ENCODE measurements around the gene CELSR1. TPM values are rescaled to one million over a fixed set of nuclear protein-coding genes. Genes with fewer than 3 reads are reported as not detected.

Gene CELSR1
- total and polyA plus RNA-seq, 8 donors = 24.6 to 59.8 (median 33.3) TPM

- Histone ChIP-seq H3K9me3 (no peaks in the 10 kb centered on the region), H3K4me1 (no peaks in the 10 kb centered on the region), H3K36me3 (no peaks in the 10 kb centered on the region), H3K27ac (no peak overlapping the region), H3K4me3 (no peak overlapping the region), H3K27me3 (no peaks in the 10 kb centered on the region)
- no peak for ATAC-seq
- no peak for DNase-seq
- intact Hi-C loops (cut with DNase I) = no loop called here
- TF ChIP-seq CTCF (IDR thresholded peaks at IDR 0.05) = no peak
Observed at GRCh38 chr22:46515208-46516111, 22.0 kb downstream of the CELSR1 start.

- Histone ChIP-seq H3K27ac (no peak overlapping the region), H3K9me3 (no peaks in the 10 kb centered on the region), H3K4me3 (no peak overlapping the region), H3K36me3 (no peaks in the 10 kb centered on the region), H3K27me3 (no peaks in the 10 kb centered on the region), H3K4me1 (no peaks in the 10 kb centered on the region)
- peak; percentile 14 for ATAC-seq
- intact Hi-C loops (cut with DNase I) = no loop called here
- no peak for TF ChIP-seq CTCF (IDR thresholded peaks at IDR 0.05)
- DNase-seq = peak in 1 of 4 donors; percentile 58
Observed at GRCh38 chr22:46514592-46515207, 22.7 kb downstream of the CELSR1 start.

GRCh38 chr22:46513908-46514550, 23.4 kb downstream of the CELSR1 start:
- DNase-seq (peak in 1 of 4 donors; percentile 67), ATAC-seq (no peak)
- Histone ChIP-seq H3K27me3 (no peaks in the 10 kb centered on the region), H3K4me3 (no peak overlapping the region), H3K36me3 (no peaks in the 10 kb centered on the region), H3K4me1 (no peaks in the 10 kb centered on the region), H3K9me3 (no peaks in the 10 kb centered on the region), H3K27ac (no peak overlapping the region)
- TF ChIP-seq CTCF (IDR thresholded peaks at IDR 0.05) = no peak
- intact Hi-C loops (cut with DNase I) = no loop called here

GRCh38 chr22:46512683-46513082, 24.7 kb downstream of the CELSR1 start:
- intact Hi-C loops (cut with DNase I) = no loop called here
- H3K27ac ChIP-seq = no peak overlapping the region
- no peaks in the 10 kb centered on the region for H3K4me1 ChIP-seq
- H3K9me3 ChIP-seq = no peaks in the 10 kb centered on the region
- ATAC-seq = no peak
- peaks cover 0 to 9% of the 10 kb centered on the region in 2 donors for H3K27me3 ChIP-seq
- TF ChIP-seq CTCF (IDR thresholded peaks at IDR 0.05) = no peak
- peak in 1 of 4 donors; percentile 77 for DNase-seq
- no peaks in the 10 kb centered on the region for H3K36me3 ChIP-seq
- H3K4me3 ChIP-seq = no peak overlapping the region

- peaks cover 0 to 16% of the 10 kb centered on the region in 2 donors for H3K27me3 ChIP-seq
- ATAC-seq = no peak
- no peak for TF ChIP-seq CTCF (IDR thresholded peaks at IDR 0.05)
- intact Hi-C loops (cut with DNase I) = no loop called here
- H3K27ac ChIP-seq = no peak overlapping the region
- H3K36me3 ChIP-seq = no peaks in the 10 kb centered on the region
- no peak overlapping the region for H3K4me3 ChIP-seq
- no peaks in the 10 kb centered on the region for H3K4me1 ChIP-seq
- peak in 1 of 4 donors; percentile 39 for DNase-seq
- H3K9me3 ChIP-seq = no peaks in the 10 kb centered on the region
Observed at GRCh38 chr22:46512039-46512370, 25.4 kb downstream of the CELSR1 start.

Data from left lung (tissue), 10 donors.